Sigmoid colon (tissue), 4 donors: ENCODE measurements around the gene MPHOSPH8.

Source experiments
- POLR2A ChIP-seq, 2 donors: fragments of 450-650 bp; IDR thresholded peaks; one replicate each; pipeline ENCODE4 v1.6.1; 2016; ENCODE audit warnings: antibody characterized with exemption in 2 of 2, mild to moderate bottlenecking in 2 of 2, moderate library complexity in 2 of 2
- POLR2AphosphoS5 ChIP-seq, 4 donors: sonication (generic); formaldehyde crosslinking; IDR thresholded peaks; one replicate each; pipeline ENCODE4 v1.6.1; 2017; ENCODE audit warnings: antibody characterized with exemption in 4 of 4
- TF ChIP-seq, protein P1 (sequence below), 4 experiments: fragments of 450-650 bp in 3 of 4; fragments of 200-600 bp in 1 of 4; IDR thresholded peaks; one replicate each; pipeline ENCODE4 v1.5.1; 2016 to 2019; ENCODE audit warnings: antibody characterized with exemption in 4 of 4, mild to moderate bottlenecking in 3 of 4, moderate library complexity in 2 of 4

DNA sequence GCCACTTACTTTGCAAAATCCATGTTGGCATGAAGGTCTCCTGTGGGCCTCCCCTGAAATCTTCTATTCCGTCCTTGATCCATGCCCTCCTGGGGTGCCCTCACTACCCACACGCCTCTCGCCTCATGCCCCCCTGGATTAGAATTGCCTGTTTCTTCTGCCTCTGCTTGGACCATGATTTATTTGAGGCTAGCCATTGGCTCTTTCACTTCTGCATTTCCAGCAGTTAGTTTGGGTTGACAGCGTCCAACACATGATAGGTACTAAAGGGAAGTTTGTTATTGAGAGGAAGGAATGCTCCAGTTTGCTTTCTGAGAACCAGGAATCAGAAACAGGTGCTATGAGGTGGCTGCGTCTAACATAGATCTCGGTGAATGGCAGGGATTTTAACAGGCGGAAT, 41.6 kb upstream of the MPHOSPH8 start:
- TF ChIP-seq, protein P1, sequence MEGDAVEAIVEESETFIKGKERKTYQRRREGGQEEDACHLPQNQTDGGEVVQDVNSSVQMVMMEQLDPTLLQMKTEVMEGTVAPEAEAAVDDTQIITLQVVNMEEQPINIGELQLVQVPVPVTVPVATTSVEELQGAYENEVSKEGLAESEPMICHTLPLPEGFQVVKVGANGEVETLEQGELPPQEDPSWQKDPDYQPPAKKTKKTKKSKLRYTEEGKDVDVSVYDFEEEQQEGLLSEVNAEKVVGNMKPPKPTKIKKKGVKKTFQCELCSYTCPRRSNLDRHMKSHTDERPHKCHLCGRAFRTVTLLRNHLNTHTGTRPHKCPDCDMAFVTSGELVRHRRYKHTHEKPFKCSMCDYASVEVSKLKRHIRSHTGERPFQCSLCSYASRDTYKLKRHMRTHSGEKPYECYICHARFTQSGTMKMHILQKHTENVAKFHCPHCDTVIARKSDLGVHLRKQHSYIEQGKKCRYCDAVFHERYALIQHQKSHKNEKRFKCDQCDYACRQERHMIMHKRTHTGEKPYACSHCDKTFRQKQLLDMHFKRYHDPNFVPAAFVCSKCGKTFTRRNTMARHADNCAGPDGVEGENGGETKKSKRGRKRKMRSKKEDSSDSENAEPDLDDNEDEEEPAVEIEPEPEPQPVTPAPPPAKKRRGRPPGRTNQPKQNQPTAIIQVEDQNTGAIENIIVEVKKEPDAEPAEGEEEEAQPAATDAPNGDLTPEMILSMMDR (IDR thresholded peaks at IDR 0.05), result no peak
- no peak for TF ChIP-seq POLR2AphosphoS5 (IDR thresholded peaks at IDR 0.05)
- no peak for TF ChIP-seq POLR2A (IDR thresholded peaks at IDR 0.05)
